SK-N-SH (cell line): ENCODE measurements around the gene ASMTL. TPM values are rescaled to one million over a fixed set of nuclear protein-coding genes. Genes with fewer than 3 reads are reported as not detected.

ENCODE experiments used
- CTCF ChIA-PET: fragments of 300-600, 350-600 bp; formaldehyde crosslinking; extraction: SDS; loops from one replicate; lab custom pipeline; 2021; lab: Yijun Ruan, JAX
- POLR2A ChIA-PET: fragments of 350-600 bp; sonication (Branson Sonifier 250); formaldehyde crosslinking; extraction: SDS; loops from one replicate; lab custom pipeline; 2020; ENCODE audit warnings: antibody characterized with exemption, inconsistent platforms; lab: Yijun Ruan, JAX
- DNase-seq: peaks from one replicate; pipeline ENCODE4 v3.0.0; 2012
- H2AFZ ChIP-seq: fragments of 200-600 bp; sonication (generic); 2 replicates; pipeline ENCODE4 v1.8.1; 2016; ENCODE audit warnings: antibody characterized with exemption, mild to moderate bottlenecking, low read depth
- H3F3A ChIP-seq: fragments of 200-600 bp; sonication (generic); replicated peaks from 2 replicates; pipeline ENCODE3; 2016; ENCODE audit warnings: antibody characterized with exemption, mild to moderate bottlenecking; ENCODE audit not compliant: insufficient read depth
- H3K27ac ChIP-seq, 2 experiments: fragments of 200-500 bp in 1 of 2; fragments of 200-600 bp in 1 of 2; sonication (Bioruptor generic) in 1 of 2; sonication (generic), shearing (Covaris generic) in 1 of 2; 2 replicates each; pipeline versions ENCODE4 v1.5.1 to v1.6.1; 2014 to 2016; ENCODE audit warnings: low read depth in 2 of 2, inconsistent platforms in 1 of 2, low read length in 1 of 2, mild to moderate bottlenecking in 1 of 2, mixed read lengths in 1 of 2
- H3K27me3 ChIP-seq: fragments of 200-600 bp; sonication (generic), shearing (Covaris generic); 2 replicates; pipeline ENCODE4 v1.6.1; 2016; ENCODE audit warnings: mixed run types; ENCODE audit not compliant: insufficient read depth
- H3K36me3 ChIP-seq, 2 experiments: fragments of 200-500 bp in 1 of 2; fragments of 200-600 bp in 1 of 2; sonication (Bioruptor generic) in 1 of 2; sonication (generic) in 1 of 2; replicated peaks in 1 of 2; 2 replicates each; pipeline versions ENCODE3 to v1.5.1; 2014 to 2016; ENCODE audit warnings: low read length in 1 of 2, mild to moderate bottlenecking in 1 of 2; ENCODE audit not compliant: insufficient read depth in 2 of 2, control insufficient read depth in 1 of 2
- H3K4me1 ChIP-seq, 2 experiments: fragments of 200-500 bp in 1 of 2; fragments of 200-600 bp in 1 of 2; sonication (Bioruptor generic) in 1 of 2; sonication (generic), shearing (Covaris generic) in 1 of 2; 2 replicates each; pipeline versions ENCODE4 v1.5.1 to v1.6.1; 2014 to 2016; ENCODE audit warnings: low read depth in 1 of 2, low read length in 1 of 2, mixed run types in 1 of 2; ENCODE audit not compliant: insufficient read depth in 2 of 2, control insufficient read depth in 1 of 2
- H3K4me2 ChIP-seq: fragments of 200-600 bp; sonication (generic), shearing (Covaris generic); 2 replicates; pipeline ENCODE4 v1.6.1; 2017; ENCODE audit warnings: mixed run types
- H3K4me3 ChIP-seq, 2 experiments: fragments of 200-500 bp in 1 of 2; fragments of 200-600 bp in 1 of 2; sonication (Bioruptor generic) in 1 of 2; sonication (generic), shearing (Covaris generic) in 1 of 2; 2 replicates each; pipeline versions ENCODE4 v1.5.1 to v1.8.1; 2014 to 2016; ENCODE audit warnings: low read depth in 2 of 2, inconsistent platforms in 1 of 2, low read length in 1 of 2, mild to moderate bottlenecking in 1 of 2, mixed read lengths in 1 of 2, moderate library complexity in 1 of 2
- H3K79me2 ChIP-seq: fragments of 200-600 bp; sonication (generic); 2 replicates; pipeline ENCODE4 v1.8.1; 2017; ENCODE audit warnings: mild to moderate bottlenecking; ENCODE audit not compliant: insufficient read depth
- H3K9ac ChIP-seq: fragments of 200-600 bp; sonication (generic); 2 replicates; pipeline ENCODE4 v1.6.1; 2017; ENCODE audit warnings: mixed run types
- H3K9me2 ChIP-seq: fragments of 200-600 bp; sonication (generic); 2 replicates; pipeline ENCODE4 v1.6.1; 2017; ENCODE audit warnings: mixed run types
- H3K9me3 ChIP-seq: fragments of 200-600 bp; sonication (generic); 2 replicates; pipeline ENCODE4 v1.6.1; 2017; ENCODE audit warnings: mixed run types, mild to moderate bottlenecking, moderate library complexity
- H4K20me1 ChIP-seq: fragments of 200-600 bp; sonication (generic); 2 replicates; pipeline ENCODE4 v1.6.1; 2017; ENCODE audit warnings: mild to moderate bottlenecking, mixed run types; ENCODE audit not compliant: insufficient read depth
- EP300 ChIP-seq, 2 experiments: IDR thresholded peaks; 2 replicates each; pipeline versions ENCODE4 v1.4.0 to v1.6.1; 2012; ENCODE audit warnings: borderline replicate concordance in 1 of 2, low read depth in 1 of 2, low read length in 1 of 2
- EZH2phosphoT487 ChIP-seq: fragments of 200-600 bp; sonication (generic); IDR thresholded peaks from 2 replicates; pipeline ENCODE4 v1.6.1; 2017; ENCODE audit warnings: low read depth, mixed run types, mild to moderate bottlenecking, antibody characterized with exemption, moderate library complexity, borderline replicate concordance
- GABPA ChIP-seq: IDR thresholded peaks from 2 replicates; pipeline ENCODE4 v1.4.0; 2012; ENCODE audit warnings: low read depth, mild to moderate bottlenecking
- NFIC ChIP-seq: IDR thresholded peaks from 2 replicates; pipeline ENCODE4 v1.4.0; 2012; ENCODE audit warnings: borderline replicate concordance
- RCOR1 ChIP-seq: fragments of 150-350 bp; IDR thresholded peaks from 2 replicates; pipeline ENCODE4 v1.6.1; 2017; ENCODE audit warnings: antibody characterized with exemption, low read length
- RFX5 ChIP-seq: IDR thresholded peaks from 2 replicates; pipeline ENCODE4 v1.6.1; 2012; ENCODE audit warnings: mild to moderate bottlenecking, improper control_type of control experiment, low read length
- RXRA ChIP-seq: IDR thresholded peaks from 2 replicates; pipeline ENCODE4 v1.4.0; 2012; ENCODE audit warnings: low read depth, mild to moderate bottlenecking, borderline replicate concordance
- SIN3A ChIP-seq: IDR thresholded peaks from 2 replicates; pipeline ENCODE4 v1.6.1; 2012; ENCODE audit warnings: low read depth, mild to moderate bottlenecking, low read length, moderate library complexity, borderline replicate concordance
- SMC3 ChIP-seq: IDR thresholded peaks from 2 replicates; pipeline ENCODE4 v1.6.1; 2012; ENCODE audit warnings: low read depth, low read length, improper control_type of control experiment
- TEAD4 ChIP-seq: IDR thresholded peaks from 2 replicates; pipeline ENCODE4 v1.4.0; 2012; ENCODE audit warnings: mild to moderate bottlenecking, borderline replicate concordance; ENCODE audit not compliant: insufficient read depth
- WGBS: methylation state at CpG from one replicate; pipeline ENCODE4 v1.1.6; 2017; ENCODE audit warnings: low lambda C conversion rate; 5-methylcytosine and 5-hydroxymethylcytosine counted together
- polyA plus RNA-seq, 3 experiments: library from polyadenylated mRNA; depleted of rRNA; stranded (reverse); fragments of >200 nt; gene quantifications; 2 replicates each; pipeline ENCODE4 v1.2.3, GENCODE V29; 2012
- TF ChIP-seq, protein P1 (sequence below): IDR thresholded peaks from 2 replicates; pipeline ENCODE4 v1.4.0; 2012; ENCODE audit warnings: low read depth, borderline replicate concordance
- TF ChIP-seq, protein P2 (sequence below): fragments of 150-350 bp; IDR thresholded peaks from 2 replicates; pipeline ENCODE4 v1.6.1; 2017; ENCODE audit warnings: antibody characterized with exemption, low read length, low read depth, borderline replicate concordance
- TF ChIP-seq, protein P3 (sequence below): fragments of 150-350 bp; IDR thresholded peaks from 2 replicates; pipeline ENCODE4 v1.6.1; 2016; ENCODE audit warnings: mild to moderate bottlenecking, low read depth, low read length
- TF ChIP-seq, protein P4 (sequence below): IDR thresholded peaks from 2 replicates; pipeline ENCODE4 v1.6.1; 2012; ENCODE audit warnings: mild to moderate bottlenecking, low read depth, low read length, moderate library complexity

The ASMTL gene
- polyA plus RNA-seq, 1 of the 3 experiments (the other 2 are of a cell fraction), result 37.7 TPM

DNA sequence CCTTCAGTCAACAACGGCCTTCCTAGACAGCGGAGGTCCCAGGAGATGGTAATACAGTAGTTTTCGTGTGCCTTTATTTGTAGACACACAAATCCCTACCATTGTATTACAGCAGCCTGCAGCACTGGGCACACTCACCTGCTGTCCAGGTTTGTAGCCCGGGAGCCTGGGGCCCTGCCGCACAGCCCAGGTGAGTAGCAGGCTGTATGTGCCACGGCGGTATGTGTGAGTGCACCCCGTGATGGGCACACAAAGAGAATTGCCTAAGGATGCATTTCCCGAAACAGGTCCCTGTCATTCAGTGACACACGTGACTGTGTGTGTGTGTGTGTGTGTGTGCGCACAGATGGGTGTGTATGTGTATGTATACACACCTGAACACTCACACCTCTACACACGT is 52.7 kb downstream of the ASMTL start:
- no peak overlapping the region for H3K9ac ChIP-seq
- CTCF ChIA-PET, result no interaction called here
- no peak for DNase-seq
- no peak overlapping the region for H2AFZ ChIP-seq
- H3K4me1 ChIP-seq, result no peaks in the 10 kb centered on the region; a peak in 1 of 4 replicates
- peaks cover 6 to 13% of the 10 kb centered on the region in 2 experiments for H3K36me3 ChIP-seq
- no peaks in the 10 kb centered on the region for H4K20me1 ChIP-seq
- TF ChIP-seq, protein P1, sequence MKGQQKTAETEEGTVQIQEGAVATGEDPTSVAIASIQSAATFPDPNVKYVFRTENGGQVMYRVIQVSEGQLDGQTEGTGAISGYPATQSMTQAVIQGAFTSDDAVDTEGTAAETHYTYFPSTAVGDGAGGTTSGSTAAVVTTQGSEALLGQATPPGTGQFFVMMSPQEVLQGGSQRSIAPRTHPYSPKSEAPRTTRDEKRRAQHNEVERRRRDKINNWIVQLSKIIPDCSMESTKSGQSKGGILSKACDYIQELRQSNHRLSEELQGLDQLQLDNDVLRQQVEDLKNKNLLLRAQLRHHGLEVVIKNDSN, result no peak
- TF ChIP-seq SIN3A, result no peak
- no peak for TF ChIP-seq RFX5
- no peak for TF ChIP-seq EP300 (IDR thresholded peaks at IDR 0.05; ENCODE audit: borderline replicate concordance in 1 of 2, low read depth in 1 of 2, low read length in 1 of 2)
- TF ChIP-seq SMC3, result no peak
- TF ChIP-seq, protein P2, sequence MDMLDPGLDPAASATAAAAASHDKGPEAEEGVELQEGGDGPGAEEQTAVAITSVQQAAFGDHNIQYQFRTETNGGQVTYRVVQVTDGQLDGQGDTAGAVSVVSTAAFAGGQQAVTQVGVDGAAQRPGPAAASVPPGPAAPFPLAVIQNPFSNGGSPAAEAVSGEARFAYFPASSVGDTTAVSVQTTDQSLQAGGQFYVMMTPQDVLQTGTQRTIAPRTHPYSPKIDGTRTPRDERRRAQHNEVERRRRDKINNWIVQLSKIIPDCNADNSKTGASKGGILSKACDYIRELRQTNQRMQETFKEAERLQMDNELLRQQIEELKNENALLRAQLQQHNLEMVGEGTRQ, result no peak
- no peak for TF ChIP-seq RXRA
- TF ChIP-seq, protein P3, sequence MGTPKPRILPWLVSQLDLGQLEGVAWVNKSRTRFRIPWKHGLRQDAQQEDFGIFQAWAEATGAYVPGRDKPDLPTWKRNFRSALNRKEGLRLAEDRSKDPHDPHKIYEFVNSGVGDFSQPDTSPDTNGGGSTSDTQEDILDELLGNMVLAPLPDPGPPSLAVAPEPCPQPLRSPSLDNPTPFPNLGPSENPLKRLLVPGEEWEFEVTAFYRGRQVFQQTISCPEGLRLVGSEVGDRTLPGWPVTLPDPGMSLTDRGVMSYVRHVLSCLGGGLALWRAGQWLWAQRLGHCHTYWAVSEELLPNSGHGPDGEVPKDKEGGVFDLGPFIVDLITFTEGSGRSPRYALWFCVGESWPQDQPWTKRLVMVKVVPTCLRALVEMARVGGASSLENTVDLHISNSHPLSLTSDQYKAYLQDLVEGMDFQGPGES, result no peak
- TF ChIP-seq TEAD4, result no peak
- TF ChIP-seq NFIC, result no peak
- no peak for TF ChIP-seq RCOR1
- TF ChIP-seq, protein P4, sequence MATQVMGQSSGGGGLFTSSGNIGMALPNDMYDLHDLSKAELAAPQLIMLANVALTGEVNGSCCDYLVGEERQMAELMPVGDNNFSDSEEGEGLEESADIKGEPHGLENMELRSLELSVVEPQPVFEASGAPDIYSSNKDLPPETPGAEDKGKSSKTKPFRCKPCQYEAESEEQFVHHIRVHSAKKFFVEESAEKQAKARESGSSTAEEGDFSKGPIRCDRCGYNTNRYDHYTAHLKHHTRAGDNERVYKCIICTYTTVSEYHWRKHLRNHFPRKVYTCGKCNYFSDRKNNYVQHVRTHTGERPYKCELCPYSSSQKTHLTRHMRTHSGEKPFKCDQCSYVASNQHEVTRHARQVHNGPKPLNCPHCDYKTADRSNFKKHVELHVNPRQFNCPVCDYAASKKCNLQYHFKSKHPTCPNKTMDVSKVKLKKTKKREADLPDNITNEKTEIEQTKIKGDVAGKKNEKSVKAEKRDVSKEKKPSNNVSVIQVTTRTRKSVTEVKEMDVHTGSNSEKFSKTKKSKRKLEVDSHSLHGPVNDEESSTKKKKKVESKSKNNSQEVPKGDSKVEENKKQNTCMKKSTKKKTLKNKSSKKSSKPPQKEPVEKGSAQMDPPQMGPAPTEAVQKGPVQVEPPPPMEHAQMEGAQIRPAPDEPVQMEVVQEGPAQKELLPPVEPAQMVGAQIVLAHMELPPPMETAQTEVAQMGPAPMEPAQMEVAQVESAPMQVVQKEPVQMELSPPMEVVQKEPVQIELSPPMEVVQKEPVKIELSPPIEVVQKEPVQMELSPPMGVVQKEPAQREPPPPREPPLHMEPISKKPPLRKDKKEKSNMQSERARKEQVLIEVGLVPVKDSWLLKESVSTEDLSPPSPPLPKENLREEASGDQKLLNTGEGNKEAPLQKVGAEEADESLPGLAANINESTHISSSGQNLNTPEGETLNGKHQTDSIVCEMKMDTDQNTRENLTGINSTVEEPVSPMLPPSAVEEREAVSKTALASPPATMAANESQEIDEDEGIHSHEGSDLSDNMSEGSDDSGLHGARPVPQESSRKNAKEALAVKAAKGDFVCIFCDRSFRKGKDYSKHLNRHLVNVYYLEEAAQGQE, result no peak
- no peak for TF ChIP-seq GABPA
- TF ChIP-seq EZH2phosphoT487, result no peak
- no peak overlapping the region for H3K27ac ChIP-seq
- peaks cover 16% of the 10 kb centered on the region; the same call in 1 of the 2 replicates for H3K79me2 ChIP-seq
- H3K9me3 ChIP-seq, result no peaks in the 10 kb centered on the region
- H3K4me3 ChIP-seq, result no peak overlapping the region
- 88% methylated on average over 10 of the region's 12 CpGs for WGBS
- POLR2A ChIA-PET, result no interaction called here
- H3K4me2 ChIP-seq, result no peak overlapping the region
- H3K27me3 ChIP-seq, result no peaks in the 10 kb centered on the region
- no peaks in the 10 kb centered on the region for H3F3A ChIP-seq
- H3K9me2 ChIP-seq, result no peaks in the 10 kb centered on the region
